IMR-90 (cell line): Measurements from ENCODE around the gene NRARP. TPM values are rescaled to one million over a fixed set of nuclear protein-coding genes. Genes with fewer than 3 reads are reported as not detected.

Experiments used
- ATAC-seq: fragments of 200-7000 bp; cut with Tn5 transposase; 2 replicates; pipeline ENCODE4 v1.9.1; 2020; ENCODE audit warnings: low read depth, mild to moderate bottlenecking, moderate library complexity
- BruUV-seq: library from RNA; stranded (reverse); fragments of 400-500 nt; replicated peaks from 2 replicates; lab custom pipeline; 2021; lab: Mats Ljungman, UMichigan
- CTCF ChIA-PET: fragments of 300-600 bp; formaldehyde crosslinking; extraction: SDS; loops from one replicate; lab custom pipeline; 2021; ENCODE audit warnings: antibody characterized with exemption; lab: Yijun Ruan, JAX
- POLR2A ChIA-PET: fragments of 300-600 bp; sonication (Branson Sonifier 250); formaldehyde crosslinking; loops from one replicate; lab custom pipeline; 2022; ENCODE audit warnings: antibody characterized with exemption; ENCODE audit not compliant: unreplicated experiment; lab: Charles Lee
- DNase-seq: peaks from one replicate; pipeline ENCODE4 v3.0.0; 2013
- H2AFZ ChIP-seq: replicated peaks from 2 replicates; pipeline ENCODE3; 2013; ENCODE audit warnings: low read length, mild to moderate bottlenecking; ENCODE audit not compliant: poor library complexity
- H2AK5ac ChIP-seq: 2 replicates; pipeline ENCODE4 v1.6.1; 2013; ENCODE audit warnings: low read depth, low read length, inconsistent platforms
- H2AK9ac ChIP-seq: replicated peaks from 2 replicates; pipeline ENCODE3; 2013; ENCODE audit warnings: mild to moderate bottlenecking, low read depth, low read length, moderate library complexity; ENCODE audit not compliant: poor library complexity
- H2BK120ac ChIP-seq: 2 replicates; pipeline ENCODE4 v1.6.1; 2013; ENCODE audit warnings: low read depth, low read length, inconsistent platforms
- H2BK15ac ChIP-seq: 3 replicates; pipeline ENCODE4 v1.6.1; 2013; ENCODE audit warnings: low read depth, low read length, inconsistent platforms
- H2BK20ac ChIP-seq: 2 replicates; pipeline ENCODE4 v1.6.1; 2013; ENCODE audit warnings: low read depth, mild to moderate bottlenecking, inconsistent platforms, low read length, moderate library complexity
- H2BK5ac ChIP-seq: 2 replicates; pipeline ENCODE4 v1.6.1; 2013; ENCODE audit warnings: mild to moderate bottlenecking, low read depth, low read length, inconsistent platforms; ENCODE audit not compliant: poor library complexity, severe bottlenecking
- H3K14ac ChIP-seq: replicated peaks from 2 replicates; pipeline ENCODE4 v1.6.1; 2013; ENCODE audit warnings: low read depth, low read length, inconsistent platforms
- H3K18ac ChIP-seq: 2 replicates; pipeline ENCODE4 v1.6.1; 2013; ENCODE audit warnings: low read depth, low read length, control low read depth
- H3K23ac ChIP-seq: 2 replicates; pipeline ENCODE4 v1.6.1; 2013; ENCODE audit warnings: low read depth, low read length, inconsistent platforms
- H3K27ac ChIP-seq: 2 replicates; pipeline ENCODE4 v1.5.1; 2013; ENCODE audit warnings: mild to moderate bottlenecking, control low read depth, low read length; ENCODE audit not compliant: insufficient read depth
- H3K27me3 ChIP-seq: 2 replicates; pipeline ENCODE4 v1.6.1; 2013; ENCODE audit warnings: low read length; ENCODE audit not compliant: control insufficient read depth, insufficient read depth
- H3K36me3 ChIP-seq: 2 replicates; pipeline ENCODE4 v1.6.1; 2013; ENCODE audit warnings: low read length, mixed read lengths; ENCODE audit not compliant: control insufficient read depth, insufficient read depth
- H3K4ac ChIP-seq: 2 replicates; pipeline ENCODE4 v1.6.1; 2013; ENCODE audit warnings: low read depth, low read length, inconsistent platforms
- H3K4me1 ChIP-seq: 2 replicates; pipeline ENCODE4 v1.6.1; 2013; ENCODE audit warnings: low read length, mixed read lengths; ENCODE audit not compliant: control insufficient read depth, insufficient read depth
- H3K4me2 ChIP-seq: 2 replicates; pipeline ENCODE4 v1.6.1; 2013; ENCODE audit warnings: low read depth, mild to moderate bottlenecking, control low read depth, low read length, moderate library complexity
- H3K4me3 ChIP-seq: 2 replicates; pipeline ENCODE4 v1.5.1; 2013; ENCODE audit warnings: low read depth, mild to moderate bottlenecking, control low read depth, low read length, moderate library complexity; ENCODE audit not compliant: insufficient read depth
- H3K56ac ChIP-seq: 2 replicates; pipeline ENCODE4 v1.6.1; 2013; ENCODE audit warnings: low read length, inconsistent platforms; ENCODE audit not compliant: insufficient read depth; ENCODE audit errors: extremely low read depth
- H3K79me1 ChIP-seq, 2 experiments: 2 replicates each; pipeline ENCODE4 v1.6.1; 2013; ENCODE audit warnings: low read length in 2 of 2, inconsistent platforms in 1 of 2, low read depth in 1 of 2
- H3K9ac ChIP-seq: 2 replicates; pipeline ENCODE4 v1.6.1; 2013; ENCODE audit warnings: low read depth, low read length, control low read depth
- H3K9me1 ChIP-seq: 2 replicates; pipeline ENCODE4 v1.6.1; 2013; ENCODE audit warnings: low read length, inconsistent platforms; ENCODE audit not compliant: insufficient read depth
- H3K9me3 ChIP-seq: 2 replicates; pipeline ENCODE4 v1.6.1; 2013; ENCODE audit warnings: low read length; ENCODE audit not compliant: control insufficient read depth, insufficient read depth
- H4K20me1 ChIP-seq: 2 replicates; pipeline ENCODE4 v1.6.1; 2013; ENCODE audit warnings: low read length, inconsistent platforms; ENCODE audit not compliant: insufficient read depth
- H4K5ac ChIP-seq: 2 replicates; pipeline ENCODE4 v1.6.1; 2013; ENCODE audit warnings: mild to moderate bottlenecking, low read depth, low read length, control low read depth
- H4K8ac ChIP-seq, 2 experiments: 2 replicates each; pipeline ENCODE4 v1.6.1; 2013; ENCODE audit warnings: low read depth in 2 of 2, low read length in 2 of 2, control low read depth in 1 of 2, inconsistent platforms in 1 of 2
- H4K91ac ChIP-seq: 2 replicates; pipeline ENCODE4 v1.6.1; 2013; ENCODE audit warnings: low read depth, low read length, inconsistent platforms; ENCODE audit not compliant: insufficient read depth
- RCOR1 ChIP-seq: IDR thresholded peaks from 2 replicates; pipeline ENCODE4 v1.6.1; 2012; ENCODE audit warnings: mild to moderate bottlenecking, low read length, improper control_type of control experiment; ENCODE audit not compliant: insufficient replicate concordance
- SMC3 ChIP-seq: fragments of 150-350 bp; IDR thresholded peaks from 2 replicates; pipeline ENCODE4 v1.6.1; 2016; ENCODE audit warnings: low read depth, mild to moderate bottlenecking, antibody characterized with exemption, low read length, moderate library complexity
- USF2 ChIP-seq: fragments of 150-350 bp; IDR thresholded peaks from 2 replicates; pipeline ENCODE4 v1.6.1; 2017; ENCODE audit warnings: mild to moderate bottlenecking, antibody characterized with exemption, low read length, low read depth
- WGBS, 2 experiments: methylation state at CpG; one replicate each; pipeline versions ENCODE4 v1.1.5 to v1.1.7; 2013; ENCODE audit warnings: missing lambda C conversion rate in 2 of 2; ENCODE audit not compliant: insufficient read length in 1 of 2; ENCODE audit errors: extremely low coverage in 2 of 2; 5-methylcytosine and 5-hydroxymethylcytosine counted together
- dilution Hi-C: fragments of 300-500 bp; cut with HindIII; formaldehyde crosslinking; loops from one replicate; pipeline ENCODE4 v1.14.3; 2018; ENCODE audit warnings: low sequenced_read_pairs; ENCODE audit not compliant: unreplicated experiment
- in situ Hi-C: fragments of 300-500 bp; cut with MboI; formaldehyde crosslinking; loops from 3 replicates; pipeline ENCODE4 v1.14.3; 2019; ENCODE audit warnings: low sequenced_read_pairs, inconsistent platforms, mixed read lengths
- intact Hi-C: fragments of 100-400 bp; cut with micrococcal nuclease; formaldehyde crosslinking; loops from 2 replicates; pipeline ENCODE4 v1.10.0; 2022
- polyA plus RNA-seq, 3 experiments: library from polyadenylated mRNA; depleted of rRNA; stranded (reverse); fragments of >200 nt; gene quantifications; 2 replicates each; pipeline ENCODE4 v1.2.3, GENCODE V29; 2012; ENCODE audit warnings: low replicate concordance in 1 of 3
- total RNA-seq: library from RNA; depleted of rRNA; stranded (reverse); fragments of >200 nt; gene quantifications from 2 replicates; pipeline ENCODE4 v1.2.3, GENCODE V29; 2012

The NRARP gene
- total and polyA plus RNA-seq, 2 of the 4 experiments (the other 2 are of a cell fraction): 0.15 TPM; not detected in 1

- 1% methylated on average over 30 of the region's 51 CpGs; no CpG with 5 or more reads in 1 of the 2 experiments for WGBS, 2 experiments
- H3K4me2 ChIP-seq: peak overlapping the region; percentile 97
- H3K56ac ChIP-seq: peak overlapping the region; percentile 71
- H3K9ac ChIP-seq: peak overlapping the region; percentile 85
- H2BK20ac ChIP-seq: no peak overlapping the region
- H2AK5ac ChIP-seq: peak overlapping the region; percentile 72
- DNase-seq (no peak), ATAC-seq (peak; percentile 60)
- peak overlapping the region; percentile 72; the same call in 1 of the 2 replicates for H3K14ac ChIP-seq
- peak overlapping the region; percentile 81 to 87; a peak in 3 of 4 replicates for H4K8ac ChIP-seq
- ChIA-PET POLR2A (interaction anchor here (1.2 to 2.3 kb wide), 2 partner anchors 11 to 15 kb away, joined by 5 to 9 read pairs; no protein-coding TSS in a partner anchor), CTCF (no interaction called here)
- peak overlapping the region; percentile 79; the same call in 1 of the 2 replicates for H3K23ac ChIP-seq
- no peaks in the 10 kb centered on the region for H3K9me3 ChIP-seq
- no peaks in the 10 kb centered on the region for H3K27me3 ChIP-seq
- no peak overlapping the region for H2BK120ac ChIP-seq
- peaks cover 11% of the 10 kb centered on the region for H3K4me1 ChIP-seq
- H3K18ac ChIP-seq: no peak overlapping the region
- intact Hi-C loops: no loop called here
- peak overlapping the region; percentile 44; the same call in 1 of the 2 replicates for H4K5ac ChIP-seq
- in situ Hi-C loops: no loop called here
- H3K4me3 ChIP-seq: peak overlapping the region; percentile 96
- H3K27ac ChIP-seq: peak overlapping the region; percentile 35
- H3K79me1 ChIP-seq: peaks cover 15 to 37% of the 10 kb centered on the region in 2 experiments
- no peaks in the 10 kb centered on the region for H3K9me1 ChIP-seq
- dilution Hi-C loops: no loop called here
- 0 out of 2 replicates have a peak overlapping the region, but pooled peaks have one; percentile 26 for H4K91ac ChIP-seq
- H3K4ac ChIP-seq: peak overlapping the region; percentile 63
- H4K20me1 ChIP-seq: peaks cover 11% of the 10 kb centered on the region
- BruUV-seq: no TSS peak
- peaks cover 21% of the 10 kb centered on the region for H3K36me3 ChIP-seq
- peak overlapping the region; percentile 14 for H2BK5ac ChIP-seq
- H2BK15ac ChIP-seq: no peak overlapping the region
- TF ChIP-seq RCOR1 (no peak), USF2 (no peak), SMC3 (no peak)
- H2AK9ac ChIP-seq: peak overlapping the region; percentile 98
- H2AFZ ChIP-seq: peak overlapping the region; percentile 99
These were observed 46.5 kb downstream of the NRARP start for GRCh38 chr9:137255448-137256114.
